A172 (cell line): ENCODE data around the gene TAOK3. TPM values are rescaled to one million over a fixed set of nuclear protein-coding genes. Genes with fewer than 3 reads are reported as not detected.
"Not testable (repeated sequence)": the region's sequence is repeated elsewhere in the genome, so short reads cannot be mapped to it uniquely, and the experiment has no call there.

Experiments used
- DNase-seq: peaks from one replicate; pipeline ENCODE4 v3.0.0-alpha.2; 2015; ENCODE audit warnings: low spot score
- total RNA-seq: library from RNA; depleted of rRNA; stranded (reverse); fragments of >200 nt; shearing (Covaris generic); gene quantifications from 2 replicates; pipeline ENCODE4 v1.2.3, GENCODE V29; 2014; rRNA removed

Gene TAOK3
- 18.3 and 24.1 TPM in 2 replicates for total RNA-seq

- peak; percentile 95 for DNase-seq
Measured at GRCh38 chr12:118372541-118373495, at the start of gene TAOK3. Gene TAOK3, minus strand, starts transcription at chr12:118372907. Its CDS starts 117,340 bp downstream, at chr12:118255567.

DNA sequence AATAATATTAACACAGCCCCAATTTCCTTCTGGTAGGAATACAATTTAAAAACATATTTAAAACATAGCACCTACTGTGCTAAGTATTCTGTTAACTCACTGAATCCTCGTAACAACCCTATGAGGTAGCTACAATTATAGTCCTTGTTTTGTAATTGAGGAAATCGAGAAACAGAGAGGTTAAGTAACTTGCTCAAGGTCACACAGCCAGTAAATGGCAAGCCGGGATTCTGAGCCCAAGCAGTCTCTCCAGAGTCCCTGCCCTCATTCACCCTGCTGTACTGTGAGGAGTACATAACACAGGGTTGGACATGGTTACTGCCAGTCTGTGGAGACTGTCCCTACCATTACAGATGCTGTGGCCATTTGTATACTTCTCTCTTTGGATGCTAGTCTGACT is 48.0 kb upstream of the TAOK3 start:
- no peak for DNase-seq

DNA sequence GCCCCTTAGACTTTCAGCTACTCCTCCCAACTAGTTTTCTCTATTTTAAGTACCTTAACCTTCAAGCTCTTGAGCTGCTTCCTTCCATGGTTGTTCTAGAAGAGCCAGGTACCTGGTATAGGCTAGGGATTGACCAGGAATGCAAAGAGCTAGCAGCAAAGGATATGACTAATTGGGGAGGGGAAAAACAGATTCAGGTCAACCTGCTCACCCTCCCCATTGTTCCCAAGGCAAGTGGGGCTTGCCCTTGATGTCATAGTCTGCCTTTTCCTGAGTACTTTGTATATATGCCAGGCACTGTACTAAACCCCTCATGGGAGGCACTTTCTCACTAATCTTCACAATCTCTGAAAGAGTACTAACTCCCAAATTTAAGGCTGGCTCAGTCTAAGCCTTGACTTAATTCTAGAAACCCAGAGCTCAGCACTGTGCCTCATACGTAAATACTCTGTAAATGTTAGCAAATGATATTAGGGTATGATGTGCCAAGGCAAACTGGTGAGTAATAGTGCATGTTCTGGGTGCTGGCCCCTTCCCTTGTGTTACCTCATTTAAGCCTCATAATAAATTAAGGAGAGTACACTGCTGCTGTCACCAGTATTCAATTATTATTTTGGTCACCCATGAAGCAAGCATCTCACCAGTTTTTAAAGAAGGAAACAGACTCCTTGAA is 45.8 kb upstream of the TAOK3 start:
- DNase-seq: no peak

GRCh38 chr12:118417942-118418341 is 45.2 kb upstream of the TAOK3 start:
- DNase-seq: no peak

GRCh38 chr12:118409834-118410233 is 37.1 kb upstream of the TAOK3 start:
- no peak for DNase-seq

- DNase-seq: not testable (repeated sequence)
Measured at GRCh38 chr12:118408241-118408640, 35.5 kb upstream of the TAOK3 start.

- peak; percentile 53 for DNase-seq
Measured at GRCh38 chr12:118404876-118405521, 32.3 kb upstream of the TAOK3 start.

DNA sequence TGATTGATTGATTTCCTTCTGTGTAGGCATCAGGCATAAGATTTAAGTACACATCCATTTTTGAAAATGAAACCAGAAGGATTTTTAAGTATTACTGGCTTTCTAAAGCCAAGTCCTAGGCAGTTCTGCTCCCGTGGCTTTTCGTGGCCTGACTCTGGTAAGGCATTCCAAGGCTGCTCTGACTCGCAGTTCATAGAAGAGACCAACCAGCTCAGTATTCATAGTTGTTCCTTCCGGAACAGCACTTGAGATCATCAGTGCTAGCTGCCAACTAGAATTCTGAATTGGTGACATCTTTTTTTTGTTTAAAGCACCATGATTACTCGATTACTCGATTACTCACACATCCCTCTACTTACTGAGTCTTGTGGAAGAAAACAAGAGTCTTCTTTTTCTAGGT is 29.5 kb upstream of the TAOK3 start:
- DNase-seq: peak; percentile 11

DNA sequence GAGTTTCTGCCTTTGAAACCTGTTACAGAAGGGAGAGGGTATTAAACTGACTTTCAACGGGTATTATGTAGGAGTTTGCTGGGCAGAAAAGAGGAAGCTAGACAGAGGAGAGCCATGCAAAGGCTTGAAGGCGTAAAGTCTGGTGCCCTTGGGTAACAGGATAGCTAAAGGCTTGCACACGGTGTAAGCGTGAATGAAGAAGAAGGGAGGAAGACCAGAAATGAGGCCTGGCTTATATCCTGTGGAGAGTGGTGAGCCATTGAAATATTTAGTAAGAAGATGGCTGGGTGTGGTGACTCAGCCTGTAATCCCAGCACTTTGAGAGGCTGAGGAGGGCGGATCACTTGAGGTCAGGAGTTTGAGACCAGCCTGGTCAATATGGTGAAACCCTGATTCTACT is 26.2 kb upstream of the TAOK3 start:
- DNase-seq: no peak

GRCh38 chr12:118398524-118398923 is 25.8 kb upstream of the TAOK3 start:
- DNase-seq: no peak

GRCh38 chr12:118397708-118398440 is 25.2 kb upstream of the TAOK3 start:
- no peak for DNase-seq

GRCh38 chr12:118391836-118392235 is 19.1 kb upstream of the TAOK3 start:
- DNase-seq: no peak

GRCh38 chr12:118391424-118391823 is 18.7 kb upstream of the TAOK3 start:
- no peak for DNase-seq

- peak; percentile 57 for DNase-seq
Measured at GRCh38 chr12:118377884-118378470, 5.3 kb upstream of the TAOK3 start.

- DNase-seq: no peak
Measured at GRCh38 chr12:118377021-118377883, 4.5 kb upstream of the TAOK3 start.

DNA sequence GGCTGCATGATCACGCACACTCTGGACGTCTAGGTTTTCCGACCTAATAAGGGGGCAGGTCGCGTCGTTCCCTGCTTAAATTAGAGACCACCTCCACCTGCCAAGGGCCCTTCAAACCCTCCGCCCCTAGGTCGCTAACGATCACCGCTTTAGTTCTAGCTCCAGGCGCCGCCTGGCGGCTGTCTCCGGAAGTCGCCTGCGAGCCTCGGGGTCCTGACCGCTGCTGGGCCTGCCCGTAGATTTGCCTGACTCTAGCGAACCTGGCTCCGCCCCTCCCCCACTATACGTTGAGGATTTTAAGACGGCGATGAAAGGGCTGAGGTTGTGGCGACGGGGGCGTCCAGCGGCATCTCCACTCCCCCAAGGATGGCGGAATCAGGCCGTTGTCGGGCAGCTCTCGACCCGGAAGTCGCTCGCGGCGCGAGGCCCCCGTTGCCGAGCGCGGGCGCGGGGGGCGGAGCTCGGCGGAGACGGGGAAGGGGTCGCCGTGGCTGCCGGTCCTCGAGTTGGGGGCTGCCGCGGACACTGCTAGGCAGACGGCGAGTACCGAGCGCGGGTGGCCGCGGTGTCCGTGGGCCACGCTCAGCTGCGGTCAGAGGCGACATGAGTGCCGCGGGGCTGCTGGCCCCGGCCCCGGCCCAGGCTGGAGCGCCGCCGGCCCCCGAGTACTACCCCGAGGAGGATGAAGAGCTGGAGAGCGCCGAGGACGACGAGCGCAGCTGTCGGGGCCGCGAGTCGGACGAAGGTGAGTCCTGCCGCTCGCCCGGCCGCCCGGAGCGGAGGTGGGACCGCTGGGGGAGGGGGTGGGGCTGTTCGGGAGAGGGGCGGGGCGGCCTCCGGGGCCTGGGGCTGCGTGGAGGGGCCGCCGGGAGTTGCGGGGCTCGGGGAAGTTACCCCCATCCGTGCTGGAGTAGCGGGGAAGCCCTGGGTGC is 3.6 kb upstream of the TAOK3 start, which contains the start of gene SUDS3:
TSS of gene SUDS3 (plus strand) at position 467 of the 932 bp plus-strand sequence. CDS start at position 604, 137 bp downstream.
- DNase-seq: peak; percentile 61

DNA sequence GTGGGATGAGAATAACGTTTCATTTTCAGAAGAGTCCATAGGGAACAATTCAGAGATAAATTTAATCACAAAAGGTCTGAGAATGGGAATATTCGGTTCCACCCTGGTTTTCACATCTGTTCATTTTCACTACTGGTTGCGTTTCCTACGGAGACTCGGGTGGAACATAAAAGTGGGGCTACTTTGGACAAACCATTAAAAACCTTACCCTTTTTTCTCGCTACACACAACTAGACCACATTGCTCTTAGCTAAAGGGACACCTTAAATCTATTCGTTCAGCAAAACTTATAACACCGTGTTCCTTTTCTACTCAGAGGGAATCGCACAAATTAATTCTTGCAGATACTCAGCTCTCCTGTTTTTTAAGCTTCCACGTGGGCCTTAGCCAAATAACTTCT is 2.6 kb upstream of the TAOK3 start:
- no peak for DNase-seq

- no peak for DNase-seq
Measured at GRCh38 chr12:118374909-118375308, 2.2 kb upstream of the TAOK3 start.

- DNase-seq: no peak
Measured at GRCh38 chr12:118374126-118374725, 1.5 kb upstream of the TAOK3 start.
